HL-60/S4 treated with retinoic acid at 250 ng/mL for 4 days and 3 days (cell line): ENCODE results near the gene MATN3.

Experiments used
- in situ Hi-C: fragments of 300-500 bp; cut with MboI; formaldehyde crosslinking; loops from 2 replicates; pipeline ENCODE4 v1.7.0; 2022; ENCODE audit warnings: low sequenced_read_pairs

MATN3 gene

DNA sequence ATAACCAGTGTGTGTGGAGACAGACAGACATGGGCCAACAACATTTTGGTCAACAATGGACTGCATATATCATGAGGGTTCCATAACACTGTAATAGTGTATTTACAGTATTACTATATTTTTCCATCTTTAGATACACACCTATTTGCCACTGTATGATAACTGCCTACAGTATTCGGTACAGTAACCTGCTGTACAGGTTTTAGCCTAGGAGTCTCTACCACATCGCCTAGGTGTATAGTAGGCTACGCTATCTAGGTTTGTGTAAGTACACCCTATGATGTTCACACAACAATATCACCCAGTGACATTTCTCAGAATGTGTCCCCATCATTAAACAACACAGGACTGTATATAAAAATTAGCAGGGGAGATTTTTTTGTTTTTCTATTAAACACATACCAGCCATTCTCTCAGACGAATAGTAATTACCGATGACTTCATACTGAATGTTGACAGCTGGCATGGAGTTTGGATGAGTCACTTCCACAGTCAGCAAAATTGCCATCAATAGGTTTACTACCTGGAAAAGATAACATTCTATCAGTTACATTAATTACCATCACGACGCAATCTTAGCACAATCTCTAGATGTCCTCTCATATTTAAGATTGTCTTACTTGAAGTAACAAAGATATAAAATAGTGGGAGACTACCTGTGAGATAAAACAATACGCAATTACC, 28.2 kb upstream of the MATN3 start:
- in situ Hi-C loops, result no loop called here

DNA sequence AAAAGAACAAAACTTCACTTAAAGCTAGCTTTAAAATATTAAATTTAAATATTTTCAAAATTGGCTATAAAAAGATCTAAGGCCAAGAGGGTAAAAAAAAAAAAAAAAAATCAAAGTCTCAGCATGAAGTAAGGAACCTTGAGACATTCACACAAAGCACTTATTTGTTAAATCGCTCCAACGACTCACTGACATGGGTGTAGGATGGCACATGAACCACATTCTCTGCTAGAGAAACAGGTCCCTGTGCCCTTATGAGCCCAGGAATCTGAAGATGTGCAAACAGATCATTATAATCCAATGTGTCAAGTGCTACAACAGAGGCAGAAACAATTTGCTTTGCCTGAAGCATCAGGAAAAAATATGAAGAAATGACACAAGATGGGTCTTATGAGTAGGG, 25.2 kb upstream of the MATN3 start:
- in situ Hi-C loops, result no loop called here

- in situ Hi-C loops, result no loop called here
These were observed 23.6 kb upstream of the MATN3 start for GRCh38 chr2:20035955-20036666.

DNA sequence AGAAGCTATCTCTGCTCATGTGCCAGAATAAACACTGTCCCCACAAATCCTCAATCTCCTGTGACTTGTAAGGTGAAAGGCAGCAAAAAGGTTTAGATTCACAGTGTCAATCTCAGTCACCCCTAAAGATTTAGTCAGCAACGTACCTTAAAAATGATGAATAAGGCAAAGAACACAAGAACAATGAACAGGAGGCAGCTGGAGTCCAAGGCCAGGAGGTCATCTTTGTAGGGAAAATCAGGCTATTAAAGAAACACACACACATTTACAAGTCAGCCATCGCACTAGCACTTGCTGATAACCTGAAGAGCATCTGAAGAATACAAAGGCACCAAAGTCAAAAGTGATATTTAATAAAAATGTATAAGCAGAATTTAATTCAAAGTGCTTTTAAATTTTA, 22.4 kb upstream of the MATN3 start:
- in situ Hi-C loops, result no loop called here

DNA sequence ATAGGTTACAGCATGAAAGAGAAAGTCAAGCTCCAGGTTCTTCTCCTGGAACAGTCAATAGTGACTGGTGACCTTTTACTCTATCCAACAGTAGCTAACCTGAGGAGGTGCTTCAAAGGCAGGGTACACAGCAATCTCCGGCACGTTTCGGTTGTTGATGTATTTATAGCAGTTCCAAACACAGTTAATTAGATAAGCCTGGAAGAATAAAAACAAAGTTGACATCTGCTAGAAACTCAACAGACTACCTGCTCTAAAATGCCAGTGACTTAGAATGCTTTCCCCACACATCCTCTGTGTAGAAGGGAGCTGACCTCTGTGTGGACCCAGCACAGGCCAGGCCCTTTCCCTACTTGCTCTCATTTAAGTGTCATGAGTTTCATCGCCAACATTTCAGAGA, 21.8 kb upstream of the MATN3 start:
- in situ Hi-C loops, result no loop called here

DNA sequence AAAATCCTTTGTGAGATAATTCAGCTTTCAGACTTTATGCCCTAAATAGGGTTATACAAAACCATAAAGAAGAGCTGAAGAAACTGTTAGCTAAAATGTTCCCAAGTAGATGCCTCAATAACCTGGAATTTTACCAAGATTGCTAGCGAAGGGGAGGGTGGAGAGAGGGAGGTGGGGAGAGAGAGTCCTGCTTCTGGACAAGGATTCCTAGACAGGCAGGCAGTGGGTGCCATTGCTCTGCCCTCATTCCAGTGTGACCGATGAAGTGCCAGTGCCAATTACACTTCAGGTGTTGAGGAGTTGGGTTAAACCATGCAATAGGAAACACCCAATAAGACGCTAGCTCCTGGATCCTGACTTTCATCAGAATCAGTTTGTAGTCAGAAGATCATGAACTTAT, 20.9 kb upstream of the MATN3 start:
- in situ Hi-C loops, result no loop called here

DNA sequence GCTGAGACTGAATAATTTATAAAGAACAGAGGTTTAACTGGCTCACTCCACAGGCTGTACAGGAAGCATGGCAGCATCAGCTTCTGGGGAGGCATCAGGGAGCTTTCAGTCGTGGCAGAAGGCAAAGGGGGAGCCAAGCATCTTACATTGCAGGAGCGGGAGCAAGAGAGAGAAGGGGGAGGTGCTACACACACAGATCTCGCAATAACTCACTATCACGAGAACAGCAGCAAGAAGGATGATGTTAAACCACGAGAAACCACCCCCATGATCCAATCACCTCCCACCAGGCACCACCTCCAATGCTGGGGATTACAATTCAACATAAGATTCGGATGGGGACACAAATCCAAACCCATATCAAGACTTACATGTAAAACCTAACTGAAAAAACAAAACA, 17.8 kb upstream of the MATN3 start:
- in situ Hi-C loops, result no loop called here

GRCh38 chr2:20027705-20028434, 15.4 kb upstream of the MATN3 start:
- in situ Hi-C loops, result no loop called here

GRCh38 chr2:20027260-20027677, 14.8 kb upstream of the MATN3 start:
- in situ Hi-C loops, result no loop called here

- in situ Hi-C loops, result no loop called here
These were observed 12.8 kb upstream of the MATN3 start for GRCh38 chr2:20025065-20025786.

GRCh38 chr2:20023688-20024087, 11.2 kb upstream of the MATN3 start:
- in situ Hi-C loops, result no loop called here

DNA sequence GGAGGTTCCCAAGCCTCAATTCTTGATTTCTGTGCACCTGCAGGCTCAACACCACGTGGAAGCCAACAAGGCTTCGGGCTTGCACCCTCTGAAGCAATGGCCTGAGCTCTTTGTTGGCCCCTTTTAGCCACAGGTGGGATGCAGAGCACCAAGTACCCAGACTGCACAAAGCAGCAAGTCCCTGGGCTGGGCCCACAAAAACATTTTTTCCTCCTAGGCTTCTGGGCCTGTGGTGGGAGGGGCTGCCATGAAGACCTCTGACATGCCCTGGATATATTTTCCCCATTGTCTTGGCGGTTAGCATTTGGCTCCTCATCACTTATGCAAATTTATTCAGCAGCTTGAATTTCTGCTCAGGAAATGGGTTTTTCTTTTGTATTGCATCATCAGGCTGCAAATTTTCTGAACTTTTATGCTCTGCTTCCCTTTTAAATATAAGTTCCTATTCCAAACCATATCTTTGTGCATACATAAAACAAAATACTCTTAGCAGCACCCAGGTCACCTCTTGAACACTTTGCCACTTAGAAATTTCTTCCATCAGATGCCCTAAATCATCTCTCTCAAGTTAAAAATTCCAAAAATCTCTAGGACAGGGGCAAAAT, 9.0 kb upstream of the MATN3 start:
- in situ Hi-C loops, result no loop called here

GRCh38 chr2:20019747-20020146, 7.3 kb upstream of the MATN3 start:
- in situ Hi-C loops, result no loop called here

DNA sequence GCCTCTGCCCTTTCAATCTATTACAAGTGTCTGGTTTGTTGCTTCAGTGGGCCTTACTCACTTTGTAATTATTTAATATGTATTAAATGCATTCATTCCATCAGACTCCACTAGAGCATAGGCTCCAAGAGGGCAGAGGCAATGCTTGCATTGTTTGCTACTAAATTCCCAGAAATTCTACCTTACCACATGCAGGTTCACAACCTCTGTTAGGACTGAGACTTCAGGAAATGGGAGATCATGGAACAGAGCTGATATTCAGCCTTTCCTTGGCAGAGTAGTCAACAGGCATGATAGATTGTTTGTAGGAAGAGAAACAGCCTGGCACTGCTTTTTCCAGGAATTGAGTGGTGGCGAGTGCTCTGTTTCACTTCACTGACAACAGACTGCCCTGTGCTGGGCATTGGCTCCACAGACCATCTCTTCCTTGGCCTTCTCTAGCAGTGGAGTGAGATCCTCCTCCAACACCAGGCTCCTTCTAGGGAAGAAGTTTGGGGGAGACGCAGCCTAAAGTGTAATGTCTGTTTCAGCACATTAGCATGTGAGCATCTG, 6.2 kb upstream of the MATN3 start:
- in situ Hi-C loops, result no loop called here

GRCh38 chr2:20016346-20016745, 3.9 kb upstream of the MATN3 start:
- in situ Hi-C loops, result no loop called here

DNA sequence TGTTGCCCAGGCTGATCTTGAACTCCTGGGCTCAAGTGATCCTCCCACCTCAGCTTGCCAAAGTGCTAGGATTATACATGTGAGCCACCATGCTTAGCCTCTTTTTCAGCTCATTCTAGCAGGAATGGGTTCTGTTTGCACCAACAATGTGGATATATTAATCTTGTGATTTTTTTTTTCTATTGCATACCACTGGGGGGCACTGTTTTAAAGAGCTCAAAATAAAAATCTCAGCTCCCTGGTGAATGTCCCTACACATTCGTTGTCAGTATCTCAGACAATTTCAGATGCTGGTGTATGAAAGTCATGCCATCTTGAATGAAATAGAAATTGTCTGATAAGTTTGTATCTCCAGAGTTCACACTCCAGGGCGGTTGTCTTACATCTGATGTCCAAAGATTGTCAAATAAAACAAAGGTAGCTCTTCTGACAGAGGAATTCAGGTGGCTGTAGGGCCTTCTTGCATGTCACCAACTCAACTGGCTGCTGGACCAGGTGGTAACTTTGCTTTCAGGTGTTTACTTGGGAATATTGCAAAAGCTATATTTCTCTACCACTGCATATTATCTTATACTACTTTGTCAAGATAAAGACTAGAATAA, 3.1 kb upstream of the MATN3 start:
- in situ Hi-C loops, result no loop called here

GRCh38 chr2:20013126-20013849, 820 bp upstream of the MATN3 start:
- in situ Hi-C loops, result no loop called here

GRCh38 chr2:20012032-20012281, 511 bp downstream of the MATN3 start:
- in situ Hi-C loops, result no loop called here

DNA sequence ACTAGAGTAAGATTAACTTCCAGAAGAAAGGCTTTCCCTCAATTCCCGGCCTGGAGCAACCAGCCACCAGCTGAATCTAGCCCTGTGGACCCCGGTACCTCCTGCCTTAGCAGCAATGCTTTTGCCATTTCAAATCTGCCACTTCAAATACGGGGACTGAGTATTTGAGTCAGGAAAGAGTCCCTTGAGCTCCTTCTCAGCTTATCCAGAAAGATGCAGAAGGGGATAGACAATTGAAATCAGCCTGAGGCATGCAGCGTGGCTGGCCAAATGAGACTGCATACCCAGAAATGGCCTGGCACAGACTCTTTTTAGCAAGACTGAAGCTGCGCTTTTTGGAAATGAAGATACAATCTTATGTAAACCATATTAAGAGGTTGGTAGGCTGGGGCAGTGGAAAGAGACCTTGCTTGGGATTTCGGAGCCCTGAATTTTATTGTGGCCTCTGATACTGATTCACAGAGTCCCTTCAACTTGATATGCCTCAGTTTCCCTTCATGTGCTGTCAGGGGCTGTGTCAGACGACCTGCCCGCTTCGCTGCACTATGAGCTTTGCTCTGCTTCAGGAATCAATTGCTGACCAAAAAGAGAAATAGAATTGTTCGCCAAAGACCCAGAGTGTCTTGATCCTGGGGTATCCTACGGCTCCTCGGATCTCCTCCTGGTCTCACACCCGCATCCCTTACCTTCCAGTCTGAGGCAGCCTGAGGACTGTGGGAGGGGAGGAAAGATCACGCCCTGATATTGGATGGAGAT, 1.0 kb downstream of the MATN3 start:
- in situ Hi-C loops, result no loop called here
